Measurements from ENCODE around the gene CCDC154. TPM values are rescaled to one million over a fixed set of nuclear protein-coding genes. Genes with fewer than 3 reads are reported as not detected.

CCDC154 gene
- total and polyA plus RNA-seq, 9 of the 15 experiments (the other 6 are each of a cell fraction or from before 2014, with no cell fraction given): 0.15 to 1.4 (median 0.20) TPM; not detected in 5

DNA sequence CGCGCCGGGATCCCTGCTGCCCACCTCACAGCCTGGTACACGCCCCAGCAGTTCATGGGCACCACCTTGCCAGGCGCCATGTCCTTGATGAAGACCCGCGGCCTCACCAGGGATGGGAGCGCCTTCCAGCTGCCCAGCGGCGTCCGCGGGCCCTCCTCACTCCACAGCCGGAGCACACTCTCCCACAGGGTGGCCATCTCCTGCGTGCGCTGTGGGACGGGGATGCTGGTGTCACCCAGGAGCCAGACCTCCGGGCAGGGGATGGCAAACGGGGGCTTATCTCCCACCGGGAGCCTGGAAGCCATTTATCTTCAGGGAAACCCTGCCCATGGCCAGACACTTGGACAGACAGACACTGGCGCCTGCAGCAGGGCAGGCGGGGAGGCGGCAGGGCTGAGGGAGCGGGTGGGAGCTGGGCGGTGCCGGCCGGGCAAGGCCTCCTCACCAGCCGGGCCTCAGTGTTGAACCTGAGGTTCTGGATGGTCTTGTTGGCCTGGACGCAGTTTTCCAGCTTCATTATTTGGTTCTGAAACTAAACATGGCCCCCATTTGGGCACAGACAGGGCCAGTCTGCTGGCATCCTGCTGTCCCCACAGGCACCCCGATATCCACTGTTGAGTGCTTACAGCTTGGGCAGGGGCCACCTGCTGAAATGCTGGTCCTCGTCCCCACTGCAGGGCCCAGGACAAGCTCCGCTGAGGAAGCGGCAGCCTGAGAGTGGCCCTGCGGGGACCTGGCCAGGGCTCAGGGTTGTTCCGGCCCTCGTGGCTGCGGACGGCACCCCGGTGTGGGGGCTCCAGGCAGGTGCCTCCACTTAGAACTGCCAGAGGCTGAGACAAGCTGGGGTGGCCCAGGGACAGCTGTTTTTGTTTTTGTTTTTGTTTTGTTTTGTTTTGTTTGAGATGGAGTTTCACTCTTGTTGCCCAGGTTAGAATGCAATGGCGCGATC is 9.4 kb downstream of the CCDC154 start:
- WGBS (ENCODE audit: insufficient coverage, low coverage, missing lambda C conversion rate): 54% methylated on average over 35 of the region's 40 CpGs
- DNase-seq (ENCODE audit: extremely low read depth in 1 of 4, low spot score in 3 of 4) (no peak), ATAC-seq (no peak), FAIRE-seq (no peak)
- no TSS peak for BruUV-seq (replicated peaks)
- H3K9ac ChIP-seq (ENCODE audit: insufficient read depth in 1 of 2, low read depth in 2 of 2, low read length in 2 of 2): no peak overlapping the region
- CTCF ChIA-PET (ENCODE audit: low intra/inter-chr PET ratio): no interaction called here
- POLR2A ChIA-PET: interaction anchor here (0.7 to 1.0 kb wide), 3 partner anchors 9 to 14 kb away, joined by 3 to 8 read pairs (median 3); partner anchors contain the start of genes CCDC154 and UQCC4
- no peaks in the 10 kb centered on the region for H3K9me1 ChIP-seq (ENCODE audit: control insufficient read depth, insufficient read depth, low read length)
- peaks cover 0 to 15% of the 10 kb centered on the region in 2 experiments; a peak in 2 of 5 replicates for H3K27me3 ChIP-seq (ENCODE audit: control insufficient read depth in 2 of 2, insufficient read depth in 2 of 2, low read length in 2 of 2)
- in situ Hi-C loops (cut with MboI) (no loop called here), intact Hi-C loops (cut with micrococcal nuclease) (no loop called here)
- no peak overlapping the region for H2AFZ ChIP-seq (ENCODE audit: low read depth, low read length)
- H3K79me2 ChIP-seq (ENCODE audit: control insufficient read depth, insufficient read depth, low read length): no peaks in the 10 kb centered on the region
- H4K20me1 ChIP-seq (replicated peaks; ENCODE audit: control insufficient read depth, insufficient read depth, low read length): no peaks in the 10 kb centered on the region
- no peaks in the 10 kb centered on the region for H3K9me3 ChIP-seq (replicated peaks; ENCODE audit: control insufficient read depth, insufficient read depth, low read depth, low read length)
- no peak overlapping the region for H3K27ac ChIP-seq (ENCODE audit: extremely low read depth, low read depth, low read length)
- TF ChIP-seq HNRNPH1 (optimal IDR thresholded peaks at IDR 0.05; ENCODE audit: low read depth, low read length) (no peak), PKNOX1 (IDR thresholded peaks at IDR 0.05) (no peak)
- TF ChIP-seq, protein P1, sequence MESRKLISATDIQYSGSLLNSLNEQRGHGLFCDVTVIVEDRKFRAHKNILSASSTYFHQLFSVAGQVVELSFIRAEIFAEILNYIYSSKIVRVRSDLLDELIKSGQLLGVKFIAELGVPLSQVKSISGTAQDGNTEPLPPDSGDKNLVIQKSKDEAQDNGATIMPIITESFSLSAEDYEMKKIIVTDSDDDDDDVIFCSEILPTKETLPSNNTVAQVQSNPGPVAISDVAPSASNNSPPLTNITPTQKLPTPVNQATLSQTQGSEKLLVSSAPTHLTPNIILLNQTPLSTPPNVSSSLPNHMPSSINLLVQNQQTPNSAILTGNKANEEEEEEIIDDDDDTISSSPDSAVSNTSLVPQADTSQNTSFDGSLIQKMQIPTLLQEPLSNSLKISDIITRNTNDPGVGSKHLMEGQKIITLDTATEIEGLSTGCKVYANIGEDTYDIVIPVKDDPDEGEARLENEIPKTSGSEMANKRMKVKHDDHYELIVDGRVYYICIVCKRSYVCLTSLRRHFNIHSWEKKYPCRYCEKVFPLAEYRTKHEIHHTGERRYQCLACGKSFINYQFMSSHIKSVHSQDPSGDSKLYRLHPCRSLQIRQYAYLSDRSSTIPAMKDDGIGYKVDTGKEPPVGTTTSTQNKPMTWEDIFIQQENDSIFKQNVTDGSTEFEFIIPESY (CRISPR knock-in tag; IDR thresholded peaks at IDR 0.05): 0 out of 2 replicates have a peak, but pooled peaks have one; percentile 6
- H3K4me2 ChIP-seq (ENCODE audit: insufficient read depth, low read length): no peak overlapping the region
- no peak overlapping the region for H3K4me3 ChIP-seq
- peaks cover 0 to 87% of the 10 kb centered on the region in 2 experiments; a peak in 3 of 5 replicates for H3K4me1 ChIP-seq (replicated peaks in 1 of 2; ENCODE audit: control insufficient read depth in 2 of 2, insufficient read depth in 2 of 2, low read length in 2 of 2)
- H3K36me3 ChIP-seq (ENCODE audit: control insufficient read depth, insufficient read depth, low read length): no peaks in the 10 kb centered on the region
